Cardiac septum (tissue), 1 donor: ENCODE measurements around the gene SPRED3. TPM values are rescaled to one million over a fixed set of nuclear protein-coding genes. Genes with fewer than 3 reads are reported as not detected.
"Not testable (repeated sequence)": the region's sequence is repeated elsewhere in the genome, so short reads cannot be mapped to it uniquely, and the experiment has no call there.

Experiments used
- DNase-seq: peaks from one replicate; pipeline ENCODE4 v3.0.0-alpha.2; 2020; ENCODE audit warnings: low spot score
- intact Hi-C: fragments of 100-400 bp; cut with DNase I; formaldehyde crosslinking; loops from one replicate; pipeline ENCODE4 v1.14.0; 2022
- long read RNA-seq: library from polyadenylated mRNA; unstranded; transcript quantifications from one replicate; pipeline ENCODE4 v2.0.0, GENCODE V29; 2021
- total RNA-seq: library from RNA; stranded (reverse); fragmentation: NEBNext Ultra II Directional; extraction: Animal tissue kit (Norgen Biotek cat#: 25700); gene quantifications from one replicate; pipeline ENCODE4 v1.2.1, GENCODE V29; 2021
- donor health status: DM: no; HTN: no; CAD: no.

Gene SPRED3, protein sequence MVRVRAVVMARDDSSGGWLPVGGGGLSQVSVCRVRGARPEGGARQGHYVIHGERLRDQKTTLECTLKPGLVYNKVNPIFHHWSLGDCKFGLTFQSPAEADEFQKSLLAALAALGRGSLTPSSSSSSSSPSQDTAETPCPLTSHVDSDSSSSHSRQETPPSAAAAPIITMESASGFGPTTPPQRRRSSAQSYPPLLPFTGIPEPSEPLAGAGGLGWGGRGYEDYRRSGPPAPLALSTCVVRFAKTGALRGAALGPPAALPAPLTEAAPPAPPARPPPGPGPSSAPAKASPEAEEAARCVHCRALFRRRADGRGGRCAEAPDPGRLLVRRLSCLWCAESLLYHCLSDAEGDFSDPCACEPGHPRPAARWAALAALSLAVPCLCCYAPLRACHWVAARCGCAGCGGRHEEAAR
- 2.2 TPM for total RNA-seq
- long read RNA-seq, partial matches to known transcripts = 1 of 2 reads
- long read RNA-seq, other reads (novel, unspliced or antisense) = 1 of 2 reads

DNA sequence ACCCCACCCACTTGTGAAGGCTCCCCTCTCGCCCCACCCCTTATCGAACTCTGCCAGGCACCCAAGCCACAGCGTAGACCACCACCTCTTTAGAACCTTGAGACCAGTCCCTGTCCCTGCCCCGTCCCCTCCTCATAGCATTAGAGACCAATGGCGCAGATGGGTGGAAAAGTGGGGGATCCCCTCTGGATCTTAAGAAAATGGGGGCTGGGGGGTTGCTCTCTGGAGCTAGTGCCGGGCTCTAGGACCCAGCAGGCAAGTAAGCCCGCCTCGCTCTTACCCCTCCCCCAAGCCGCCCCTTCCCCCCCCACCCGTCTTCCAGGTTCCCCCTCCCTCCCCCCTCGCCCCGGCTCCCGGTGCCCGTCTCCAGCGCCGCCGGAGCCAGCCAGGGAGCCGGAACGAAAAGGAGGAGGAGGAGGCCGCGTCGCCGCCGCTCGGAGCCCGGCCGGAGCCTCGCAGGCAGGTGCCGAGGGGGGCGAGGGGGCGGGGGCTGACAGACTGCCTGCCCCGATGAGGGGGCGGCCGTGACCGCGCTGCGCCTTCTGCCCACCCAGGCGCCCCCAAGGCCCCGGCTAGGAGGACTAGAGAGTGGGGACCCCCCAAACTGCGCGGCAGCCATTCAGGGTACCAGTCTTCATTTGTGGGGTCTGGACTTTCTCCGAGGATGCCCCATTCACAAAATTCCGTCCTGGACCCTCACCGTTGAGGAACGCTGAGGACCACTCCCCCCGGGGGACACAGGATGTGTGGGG, at the start of gene SPRED3:
Gene SPRED3, plus strand, starts transcription at position 349 of the 752 bp plus-strand sequence. CDS start 1,606 bp downstream, outside the sequence.
- no peak for DNase-seq
- intact Hi-C loops = no loop called here

GRCh38 chr19:38339011-38339410, 49.5 kb upstream of the SPRED3 start:
- intact Hi-C loops = loop anchor here (5.0 kb wide), 1 partner anchor 432 kb away; the partner anchor contains the start of genes SIPA1L3 and WDR87
- DNase-seq = not testable (repeated sequence)

GRCh38 chr19:38340927-38341326, 47.6 kb upstream of the SPRED3 start:
- no peak for DNase-seq
- intact Hi-C loops = no loop called here

GRCh38 chr19:38346837-38347236, 41.7 kb upstream of the SPRED3 start:
- intact Hi-C loops = no loop called here
- no peak for DNase-seq

DNA sequence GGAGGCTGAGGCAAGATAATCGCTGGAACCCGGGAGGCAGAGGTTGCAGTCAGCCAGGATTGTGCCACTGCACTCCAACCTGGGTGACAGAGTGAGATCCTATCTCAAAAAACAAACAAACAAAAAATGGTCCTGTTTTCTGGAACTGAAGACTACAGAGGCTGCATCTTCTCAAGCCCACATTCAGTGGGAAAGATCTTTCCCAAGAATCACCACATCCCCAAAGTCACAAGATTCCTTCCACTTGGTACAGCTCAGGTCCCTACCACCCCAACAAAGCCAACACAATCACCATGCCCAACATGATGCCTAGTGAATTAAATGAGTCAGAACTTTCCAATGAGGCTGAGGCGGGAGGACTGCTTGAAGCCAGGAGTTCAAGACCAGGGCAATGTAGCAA, 37.6 kb upstream of the SPRED3 start:
- intact Hi-C loops = no loop called here
- DNase-seq = no peak

DNA sequence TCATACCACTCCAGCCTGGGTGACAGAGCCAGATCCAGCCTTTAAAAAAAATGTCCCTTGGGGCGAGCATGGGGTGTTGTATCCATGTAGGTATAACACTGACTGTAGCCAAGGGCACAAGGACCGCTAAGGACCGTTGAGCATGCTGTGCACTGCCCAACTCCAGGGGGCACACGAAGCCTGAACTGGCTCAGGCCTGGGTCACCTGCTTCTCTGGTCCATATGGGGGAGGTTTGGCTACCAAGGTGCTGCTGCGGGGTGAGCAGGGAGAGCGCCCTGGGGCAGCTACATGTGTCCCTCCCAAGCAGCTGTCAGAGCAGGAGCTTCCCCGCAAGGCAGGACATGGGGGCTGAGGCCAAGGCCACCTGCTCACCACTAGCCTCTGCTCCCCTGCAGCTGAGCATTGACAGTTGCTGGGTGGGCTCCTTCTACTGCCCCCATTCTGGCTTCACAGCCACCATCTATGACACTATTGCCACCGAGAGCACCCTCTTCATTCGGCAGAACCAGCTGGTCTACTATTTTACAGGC, 36.6 kb upstream of the SPRED3 start:
- DNase-seq = no peak
- intact Hi-C loops = no loop called here

DNA sequence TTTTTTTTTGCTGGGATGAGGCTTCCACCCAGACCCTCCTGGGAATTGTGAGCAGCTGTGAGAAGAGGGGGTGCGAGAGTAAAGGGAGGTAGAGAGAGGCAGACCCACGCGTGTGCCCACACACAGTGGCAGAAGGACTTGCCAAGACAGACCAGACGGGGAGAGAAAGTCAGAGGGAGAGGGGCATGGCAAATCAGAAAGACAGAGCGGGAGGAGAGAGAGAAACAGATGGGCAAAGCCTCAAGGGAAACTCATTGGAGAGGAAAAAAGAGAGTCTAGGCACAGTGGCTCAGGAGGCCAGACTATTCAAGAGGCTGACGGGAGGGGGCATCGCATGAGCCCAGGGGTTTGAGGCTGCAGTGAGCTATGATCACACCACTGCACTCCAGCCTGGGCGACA, 35.9 kb upstream of the SPRED3 start:
- no peak for DNase-seq

DNA sequence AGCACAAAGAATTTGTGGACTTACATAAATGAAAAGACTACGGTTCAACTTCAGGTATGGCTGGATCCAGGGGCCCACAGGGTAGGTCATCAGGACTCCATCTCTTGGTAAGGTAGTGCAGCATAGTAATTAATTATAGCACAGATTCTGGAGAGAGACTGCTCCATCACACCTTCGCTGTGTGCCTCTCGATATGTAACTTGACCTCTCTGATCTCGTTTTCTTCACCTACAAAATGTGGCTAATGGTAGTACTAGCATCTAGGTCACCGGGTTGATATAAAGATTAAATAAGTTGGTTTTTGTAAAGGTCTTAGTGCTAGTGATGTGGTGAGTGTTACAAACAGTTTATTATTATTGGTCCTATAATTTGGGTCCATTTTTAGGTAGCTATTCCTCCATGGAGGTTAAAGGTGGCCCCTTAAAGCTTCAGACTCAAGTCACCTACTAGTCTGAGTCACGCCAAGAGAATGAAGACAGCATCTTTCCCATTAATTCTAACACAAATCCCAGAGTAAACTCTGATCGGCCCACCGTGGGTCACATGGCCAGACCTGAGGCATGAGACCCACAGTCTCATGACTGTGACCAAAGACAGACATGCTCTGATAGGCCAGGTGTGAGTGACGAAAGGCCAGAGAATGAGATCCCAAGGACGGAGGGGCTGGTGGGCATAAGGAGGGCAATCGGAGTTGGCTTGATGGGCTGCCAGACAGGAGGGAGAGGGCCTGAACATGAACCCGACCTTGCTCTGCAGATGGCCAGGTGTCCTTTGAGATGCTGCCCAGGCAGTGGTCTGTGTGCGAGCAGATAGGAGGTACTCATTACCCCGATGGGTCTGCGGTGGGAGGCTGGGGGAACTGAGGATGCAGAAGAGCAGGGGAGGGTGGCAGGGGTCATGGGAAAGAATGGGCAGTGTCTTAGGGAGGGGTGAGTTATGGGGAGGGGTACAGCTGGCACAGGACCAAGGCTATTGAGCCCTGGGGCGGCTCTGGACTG, 32.5 kb upstream of the SPRED3 start:
- no peak for DNase-seq
- intact Hi-C loops = no loop called here

More for the DNA sequence above, 35.9 kb upstream of the SPRED3 start:
- intact Hi-C loops = no loop called here

DNA sequence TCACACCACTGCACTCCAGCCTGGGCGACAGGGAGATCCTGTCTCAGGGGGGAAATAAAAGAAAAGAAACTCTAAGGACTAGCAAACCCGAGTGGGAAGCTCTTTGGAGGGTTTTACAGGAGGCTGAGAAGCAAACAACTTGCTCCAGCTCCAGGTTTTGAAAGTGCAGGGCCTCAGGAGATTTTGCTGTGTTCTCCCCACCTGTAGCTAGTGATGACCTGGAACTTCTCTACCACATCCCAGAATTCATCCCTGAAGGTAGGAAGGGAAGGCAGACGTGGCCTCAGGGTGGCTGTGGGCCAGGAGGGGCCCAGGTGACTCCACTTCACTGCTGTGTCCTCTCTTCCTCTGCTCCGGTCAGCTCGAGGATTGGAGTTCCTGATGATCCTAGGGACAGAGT, 30.4 kb upstream of the SPRED3 start:
- DNase-seq = no peak
- intact Hi-C loops = no loop called here

GRCh38 chr19:38359242-38360021, 29.1 kb upstream of the SPRED3 start:
- intact Hi-C loops = no loop called here
- no peak for DNase-seq

DNA sequence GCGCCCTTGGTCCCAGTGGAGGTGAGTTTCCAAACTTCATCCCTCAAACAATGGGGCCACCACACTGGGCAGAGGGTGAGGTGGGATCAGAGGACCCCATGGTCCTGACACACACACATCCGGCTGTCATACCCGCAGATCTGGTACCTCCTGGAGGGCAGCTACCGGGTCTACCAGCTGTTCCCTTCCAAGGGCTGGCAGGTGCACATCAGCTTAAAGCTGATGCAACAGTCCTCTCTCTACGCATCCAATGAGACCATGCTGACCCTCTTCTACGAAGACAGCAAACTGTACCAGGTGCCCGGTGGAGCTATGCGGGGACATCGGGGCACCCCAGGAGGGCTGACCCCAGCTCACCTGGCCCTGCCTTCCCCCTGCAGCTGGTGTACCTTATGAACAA, 28.1 kb upstream of the SPRED3 start:
- DNase-seq = no peak
- intact Hi-C loops = no loop called here

- DNase-seq = no peak
- intact Hi-C loops = no loop called here
Observed at GRCh38 chr19:38360839-38361631, 27.5 kb upstream of the SPRED3 start.

DNA sequence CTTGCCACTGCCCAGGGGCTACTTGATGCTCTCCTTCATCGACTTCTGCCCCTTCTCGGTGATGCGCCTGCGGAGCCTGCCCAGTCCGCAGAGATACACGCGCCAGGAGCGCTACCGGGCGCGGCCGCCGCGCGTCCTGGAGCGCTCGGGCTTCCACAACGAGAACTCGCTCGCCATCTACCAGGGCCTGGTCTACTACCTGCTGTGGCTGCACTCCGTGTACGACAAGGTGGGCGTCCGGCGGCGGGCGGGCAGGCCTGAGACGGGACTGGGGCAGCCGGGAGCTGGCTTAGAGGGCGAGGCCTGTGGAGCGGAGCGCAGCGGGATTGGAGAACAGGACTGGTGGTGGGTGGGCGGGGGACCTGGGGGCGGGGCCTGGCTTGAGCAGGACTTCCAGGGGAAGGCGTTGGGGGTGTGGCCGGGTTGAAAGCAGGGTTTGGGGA, 26.8 kb upstream of the SPRED3 start:
- peak; percentile 82 for DNase-seq
- intact Hi-C loops = no loop called here

DNA sequence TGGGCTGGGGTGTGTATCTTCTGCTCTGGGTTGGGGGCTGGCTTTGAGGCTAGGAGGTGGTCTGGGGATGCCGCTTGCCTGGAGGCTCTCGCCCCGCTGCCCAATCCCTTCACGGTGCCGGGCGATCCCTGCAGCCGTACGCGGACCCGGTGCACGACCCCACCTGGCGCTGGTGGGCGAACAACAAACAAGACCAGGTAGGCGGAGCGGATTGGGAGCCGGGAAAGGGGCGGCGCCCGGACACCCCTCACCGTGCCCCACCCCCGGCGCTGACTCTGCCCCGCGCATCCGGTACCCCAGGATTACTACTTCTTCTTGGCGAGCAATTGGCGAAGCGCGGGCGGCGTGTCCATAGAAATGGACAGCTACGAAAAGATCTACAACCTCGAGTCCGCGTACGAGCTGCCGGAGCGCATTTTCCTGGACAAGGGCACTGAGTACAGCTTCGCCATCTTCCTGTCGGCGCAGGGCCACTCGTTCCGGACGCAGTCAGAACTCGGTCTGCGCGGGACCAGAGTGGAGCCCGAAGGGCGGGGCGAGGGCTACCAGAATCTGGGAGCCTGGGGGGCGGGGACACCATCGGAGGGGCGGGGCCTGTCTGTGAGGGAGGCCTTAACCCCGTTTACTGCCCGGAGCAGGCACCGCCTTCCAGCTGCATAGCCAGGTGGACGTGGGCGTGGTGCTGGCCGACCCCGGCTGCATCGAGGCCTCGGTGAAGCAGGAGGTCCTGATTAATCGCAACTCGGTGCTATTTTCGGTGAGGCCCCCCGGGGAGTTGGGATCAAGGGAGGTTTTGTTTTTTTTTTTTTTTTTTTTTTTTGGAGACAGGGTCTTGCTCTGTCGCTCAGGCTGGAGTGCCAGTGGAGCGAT, 26.2 kb upstream of the SPRED3 start:
- intact Hi-C loops = no loop called here
- peak; percentile 84 for DNase-seq

DNA sequence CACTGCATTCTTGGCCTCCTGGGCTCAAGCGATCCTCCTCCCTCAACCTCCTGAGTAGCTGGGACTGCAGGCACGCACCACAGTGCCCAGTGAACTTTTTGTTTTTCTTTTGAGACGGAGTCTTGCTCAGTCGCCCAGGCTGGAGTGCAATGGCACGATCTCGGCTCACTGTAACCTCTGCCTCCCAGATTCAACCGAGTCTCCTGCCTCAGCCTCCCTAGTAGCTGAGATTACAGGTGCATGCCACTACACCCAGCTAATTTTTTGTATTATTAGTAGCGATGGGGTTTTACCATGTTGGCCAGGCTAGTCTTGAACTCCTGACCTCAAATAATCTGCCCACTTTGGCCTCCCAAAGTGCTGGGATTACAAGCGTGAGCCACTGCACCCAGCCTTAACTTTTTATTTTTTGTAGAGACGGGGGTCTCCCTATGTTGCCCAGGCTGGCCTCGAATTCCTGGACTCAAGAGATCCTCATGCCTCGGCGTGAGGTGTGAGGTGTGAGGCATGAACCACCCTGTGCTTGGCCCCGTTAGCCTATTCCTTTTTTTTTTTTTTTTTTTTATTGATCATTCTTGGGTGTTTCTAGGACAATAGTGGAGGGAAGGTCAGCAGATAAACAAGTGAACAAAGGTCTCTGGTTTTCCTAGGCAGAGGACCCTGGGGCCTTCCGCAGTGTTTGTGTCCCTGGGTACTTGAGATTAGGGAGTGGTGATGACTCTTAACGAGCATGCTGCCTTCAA, 25.4 kb upstream of the SPRED3 start:
- DNase-seq, intact Hi-C loops: not testable (repeated sequence)

DNA sequence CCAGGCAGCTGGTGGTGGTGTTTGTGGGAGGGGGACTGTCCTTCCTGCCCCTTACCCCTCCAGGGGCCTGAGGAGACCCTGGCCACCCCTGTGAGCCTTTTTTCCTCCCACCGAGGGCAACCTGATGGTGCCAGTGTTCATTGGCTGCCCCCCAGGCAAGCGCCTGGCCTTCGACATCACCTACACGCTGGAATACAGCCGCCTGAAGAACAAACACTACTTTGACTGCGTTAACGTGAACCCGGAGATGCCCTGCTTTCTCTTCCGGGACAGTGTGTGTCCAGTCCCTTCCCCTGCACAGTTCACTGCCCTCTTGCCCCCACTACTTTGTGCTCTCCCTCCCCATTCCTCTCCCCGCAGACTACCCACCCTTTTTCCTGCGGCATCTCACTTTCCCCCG, 21.5 kb upstream of the SPRED3 start:
- no peak for DNase-seq
- intact Hi-C loops = no loop called here
